ENCODE measurements around the gene NEK11.

DNA sequence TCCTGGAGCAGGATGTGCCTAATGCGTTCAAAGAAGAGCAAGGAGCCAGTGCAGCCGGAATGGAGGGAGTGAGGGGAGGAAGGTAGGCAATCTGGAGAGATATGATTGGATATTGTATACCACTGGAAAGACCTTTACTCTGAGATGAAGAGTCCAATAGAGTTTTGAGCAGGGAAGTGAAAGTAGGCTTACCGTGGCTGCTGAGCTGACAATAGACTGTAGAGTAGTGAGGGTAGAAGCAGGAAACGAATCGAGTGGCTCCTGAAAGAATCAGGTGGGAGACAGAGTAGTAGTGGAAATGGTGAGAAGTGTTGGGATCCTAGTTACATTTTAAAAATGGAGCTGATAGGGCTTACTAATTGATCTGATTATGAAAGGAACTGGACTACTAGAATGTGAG, 303.1 kb downstream of the NEK11 start:
- TF ChIP-seq, protein P1, sequence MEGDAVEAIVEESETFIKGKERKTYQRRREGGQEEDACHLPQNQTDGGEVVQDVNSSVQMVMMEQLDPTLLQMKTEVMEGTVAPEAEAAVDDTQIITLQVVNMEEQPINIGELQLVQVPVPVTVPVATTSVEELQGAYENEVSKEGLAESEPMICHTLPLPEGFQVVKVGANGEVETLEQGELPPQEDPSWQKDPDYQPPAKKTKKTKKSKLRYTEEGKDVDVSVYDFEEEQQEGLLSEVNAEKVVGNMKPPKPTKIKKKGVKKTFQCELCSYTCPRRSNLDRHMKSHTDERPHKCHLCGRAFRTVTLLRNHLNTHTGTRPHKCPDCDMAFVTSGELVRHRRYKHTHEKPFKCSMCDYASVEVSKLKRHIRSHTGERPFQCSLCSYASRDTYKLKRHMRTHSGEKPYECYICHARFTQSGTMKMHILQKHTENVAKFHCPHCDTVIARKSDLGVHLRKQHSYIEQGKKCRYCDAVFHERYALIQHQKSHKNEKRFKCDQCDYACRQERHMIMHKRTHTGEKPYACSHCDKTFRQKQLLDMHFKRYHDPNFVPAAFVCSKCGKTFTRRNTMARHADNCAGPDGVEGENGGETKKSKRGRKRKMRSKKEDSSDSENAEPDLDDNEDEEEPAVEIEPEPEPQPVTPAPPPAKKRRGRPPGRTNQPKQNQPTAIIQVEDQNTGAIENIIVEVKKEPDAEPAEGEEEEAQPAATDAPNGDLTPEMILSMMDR (IDR thresholded peaks at IDR 0.05): no peak
- no peak for TF ChIP-seq POLR2A (IDR thresholded peaks at IDR 0.05)
